Endothelial cell of umbilical vein (primary cell): ENCODE measurements around the gene AKAP5. TPM values are rescaled to one million over a fixed set of nuclear protein-coding genes. Genes with fewer than 3 reads are reported as not detected.

Experiments
- BruUV-seq: library from RNA; stranded (reverse); fragments of 400-500 nt; replicated peaks from 2 replicates; lab custom pipeline; 2021; lab: Mats Ljungman, UMichigan
- CTCF ChIA-PET: fragments of 300-600, 350-600 bp; sonication (Branson Sonifier 250); formaldehyde crosslinking; loops from one replicate; lab custom pipeline; 2021; ENCODE audit warnings: antibody characterized with exemption, inconsistent platforms; lab: Charles Lee
- POLR2A ChIA-PET: fragments of 300-600, 350-600 bp; sonication (Branson Sonifier 250); formaldehyde crosslinking; loops from one replicate; lab custom pipeline; 2021; ENCODE audit warnings: antibody characterized with exemption, inconsistent platforms; lab: Charles Lee
- DNase-seq: peaks from one replicate; pipeline ENCODE4 v3.0.0-alpha.2; 2011; ENCODE audit warnings: low read depth, low spot score
- FAIRE-seq: peaks from 2 replicates; lab custom pipeline; 2011; peaks lifted over from hg19 to GRCh38; lab: Jason Lieb, UNC
- H2AFZ ChIP-seq: 2 replicates; pipeline ENCODE4 v1.6.0; 2012; ENCODE audit warnings: low read depth, low read length, control low read depth, inconsistent platforms
- H3K27ac ChIP-seq: 2 replicates; pipeline ENCODE4 v1.5.1; 2011; ENCODE audit warnings: low read depth, mild to moderate bottlenecking, control low read depth, low read length, moderate library complexity; ENCODE audit not compliant: insufficient read depth
- H3K27me3 ChIP-seq, 2 experiments: 2 replicates each; pipeline versions ENCODE4 v1.6.0 to v1.6.1; 2011; ENCODE audit warnings: low read length in 2 of 2, mixed read lengths in 1 of 2; ENCODE audit not compliant: control insufficient read depth in 2 of 2, insufficient read depth in 2 of 2
- H3K36me3 ChIP-seq, 2 experiments: 2 replicates in 1 of 2; 3 replicates in 1 of 2; pipeline ENCODE4 v1.5.1; 2011; ENCODE audit warnings: low read length in 2 of 2, mild to moderate bottlenecking in 1 of 2, moderate library complexity in 1 of 2; ENCODE audit not compliant: control insufficient read depth in 2 of 2, insufficient read depth in 2 of 2; ENCODE audit errors: extremely low read depth in 1 of 2
- H3K4me1 ChIP-seq: 3 replicates; pipeline ENCODE4 v1.5.1; 2011; ENCODE audit warnings: mild to moderate bottlenecking, low read length; ENCODE audit not compliant: control insufficient read depth, insufficient read depth; ENCODE audit errors: extremely low read depth
- H3K4me2 ChIP-seq: 2 replicates; pipeline ENCODE4 v1.6.1; 2011; ENCODE audit warnings: low read length, control low read depth, mixed read lengths; ENCODE audit not compliant: insufficient read depth
- H3K4me3 ChIP-seq, 3 experiments: fragments of 200-600 bp in 1 of 3; sonication (generic), shearing (Covaris generic) in 1 of 3; replicated peaks in 1 of 3; 2 replicates each; pipeline ENCODE4 v1.5.1; 2011 to 2016; ENCODE audit warnings: control low read depth in 3 of 3, low read length in 3 of 3, mild to moderate bottlenecking in 2 of 3, inconsistent platforms in 1 of 3, low read depth in 1 of 3, moderate library complexity in 1 of 3; ENCODE audit not compliant: insufficient read depth in 1 of 3
- H3K79me2 ChIP-seq: 2 replicates; pipeline ENCODE4 v1.6.0; 2012; ENCODE audit warnings: low read length, inconsistent platforms; ENCODE audit not compliant: control insufficient read depth, insufficient read depth
- H3K9ac ChIP-seq: replicated peaks from 2 replicates; pipeline ENCODE3; 2011; ENCODE audit warnings: low read length, control low read depth; ENCODE audit not compliant: insufficient read depth; ENCODE audit errors: extremely low read depth
- H3K9me1 ChIP-seq: replicated peaks from 3 replicates; pipeline ENCODE4 v1.6.0; 2011; ENCODE audit warnings: mild to moderate bottlenecking, low read length; ENCODE audit not compliant: control insufficient read depth, insufficient read depth; ENCODE audit errors: extremely low read depth
- H3K9me3 ChIP-seq: replicated peaks from 2 replicates; pipeline ENCODE4 v1.5.1; 2012; ENCODE audit warnings: low read length, inconsistent platforms; ENCODE audit not compliant: control insufficient read depth, insufficient read depth
- H4K20me1 ChIP-seq: replicated peaks from 2 replicates; pipeline ENCODE3; 2011; ENCODE audit warnings: mild to moderate bottlenecking, low read length; ENCODE audit not compliant: control insufficient read depth, insufficient read depth; ENCODE audit errors: extremely low read depth
- EZH2 ChIP-seq: IDR thresholded peaks from 2 replicates; pipeline ENCODE4 v1.6.1; 2012; ENCODE audit warnings: borderline replicate concordance, low read depth, mild to moderate bottlenecking, moderate library complexity, low read length, inconsistent platforms; ENCODE audit not compliant: severe bottlenecking
- FOS ChIP-seq: IDR thresholded peaks from 2 replicates; pipeline ENCODE4 v1.6.1; 2011; ENCODE audit warnings: mild to moderate bottlenecking, low read length, moderate library complexity, borderline replicate concordance; ENCODE audit not compliant: insufficient read depth
- GATA2 ChIP-seq: IDR thresholded peaks from 2 replicates; pipeline ENCODE4 v1.7.0; 2011; ENCODE audit warnings: low read depth, mild to moderate bottlenecking, moderate library complexity, mixed read lengths, low read length; ENCODE audit not compliant: insufficient read length, insufficient read depth
- JUN ChIP-seq: IDR thresholded peaks from 2 replicates; pipeline ENCODE4 v1.6.1; 2011; ENCODE audit warnings: borderline replicate concordance, low read depth; ENCODE audit not compliant: insufficient read length, insufficient read depth
- MAX ChIP-seq: IDR thresholded peaks from 2 replicates; pipeline ENCODE4 v1.6.1; 2011; ENCODE audit not compliant: insufficient read depth, insufficient read length
- MYC ChIP-seq: IDR thresholded peaks from one replicate; pipeline ENCODE4 v1.6.1; 2011; ENCODE audit warnings: mild to moderate bottlenecking, low read depth, low read length
- POLR2A ChIP-seq: IDR thresholded peaks from 2 replicates; pipeline ENCODE4 v1.6.1; 2012; ENCODE audit warnings: low read depth, mild to moderate bottlenecking, control low read depth, low read length
- POLR2AphosphoS5 ChIP-seq: IDR thresholded peaks from 2 replicates; pipeline ENCODE4 v1.6.1; 2012; ENCODE audit warnings: low read depth, mild to moderate bottlenecking, control low read depth, low read length, moderate library complexity; ENCODE audit not compliant: insufficient read depth
- dilution Hi-C: fragments of 300-500 bp; cut with MboI; formaldehyde crosslinking; loops from one replicate; pipeline ENCODE4 v1.15.0; 2019; ENCODE audit warnings: low sequenced_read_pairs; ENCODE audit not compliant: extremely low pct_ligation_motif_present
- intact Hi-C: fragments of 100-400 bp; cut with micrococcal nuclease; formaldehyde crosslinking; loops from one replicate; pipeline ENCODE4 v1.10.0; 2022
- polyA plus RNA-seq, 4 experiments: library from polyadenylated mRNA; depleted of rRNA in 3 of 4; stranded (reverse) in 3 of 4; unstranded in 1 of 4; fragments of >200 nt; gene quantifications; 2 replicates each; pipeline versions ENCODE4 v1.2.1 to v1.2.3, GENCODE V29; 2011 to 2012; ENCODE audit warnings: missing spikeins in 1 of 4
- total RNA-seq: library from RNA; stranded (reverse); gene quantifications from 2 replicates; pipeline ENCODE4 v1.2.3, GENCODE V29; 2021
- TF ChIP-seq, protein P1 (sequence below), 2 donors: IDR thresholded peaks; 1 replicate in 1 of 2; 2 replicates in 1 of 2; pipeline ENCODE4 v1.5.1; 2011; ENCODE audit warnings: low read length in 2 of 2, mild to moderate bottlenecking in 2 of 2, moderate library complexity in 2 of 2, control low read depth in 1 of 2, inconsistent platforms in 1 of 2, low read depth in 1 of 2; ENCODE audit not compliant: insufficient read depth in 1 of 2; ENCODE audit errors: extremely low read depth in 1 of 2

Gene AKAP5
- total and polyA plus RNA-seq, 2 donors (not counting 3 experiments of a cell fraction or from before 2014, with no cell fraction given), result 0.10 to 0.75 TPM

DNA sequence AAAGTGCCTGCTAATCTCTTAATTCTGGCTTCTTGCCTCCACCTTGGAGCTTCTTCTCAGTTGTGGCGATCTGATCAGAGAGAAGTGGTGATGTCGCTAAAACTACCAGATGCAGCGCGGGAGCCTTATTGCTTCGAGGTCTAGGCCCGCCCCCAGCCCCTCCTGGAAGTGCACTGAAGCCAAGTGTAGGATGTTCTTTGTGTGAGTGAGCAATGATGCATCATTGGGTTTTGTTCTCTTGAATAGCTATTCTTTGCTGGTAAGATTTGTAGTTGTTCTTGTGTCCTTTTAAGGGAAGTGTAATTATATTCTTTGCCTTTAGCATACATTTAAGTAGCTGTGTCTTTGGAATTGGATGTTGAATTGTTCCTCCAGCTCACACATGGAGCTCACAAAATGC, 41.3 kb upstream of the AKAP5 start:
- TF ChIP-seq MAX (no peak), MYC (no peak), FOS (no peak), GATA2 (no peak), EZH2 (no peak), POLR2AphosphoS5 (no peak), JUN (no peak), POLR2A (no peak)
- TF ChIP-seq, protein P1, sequence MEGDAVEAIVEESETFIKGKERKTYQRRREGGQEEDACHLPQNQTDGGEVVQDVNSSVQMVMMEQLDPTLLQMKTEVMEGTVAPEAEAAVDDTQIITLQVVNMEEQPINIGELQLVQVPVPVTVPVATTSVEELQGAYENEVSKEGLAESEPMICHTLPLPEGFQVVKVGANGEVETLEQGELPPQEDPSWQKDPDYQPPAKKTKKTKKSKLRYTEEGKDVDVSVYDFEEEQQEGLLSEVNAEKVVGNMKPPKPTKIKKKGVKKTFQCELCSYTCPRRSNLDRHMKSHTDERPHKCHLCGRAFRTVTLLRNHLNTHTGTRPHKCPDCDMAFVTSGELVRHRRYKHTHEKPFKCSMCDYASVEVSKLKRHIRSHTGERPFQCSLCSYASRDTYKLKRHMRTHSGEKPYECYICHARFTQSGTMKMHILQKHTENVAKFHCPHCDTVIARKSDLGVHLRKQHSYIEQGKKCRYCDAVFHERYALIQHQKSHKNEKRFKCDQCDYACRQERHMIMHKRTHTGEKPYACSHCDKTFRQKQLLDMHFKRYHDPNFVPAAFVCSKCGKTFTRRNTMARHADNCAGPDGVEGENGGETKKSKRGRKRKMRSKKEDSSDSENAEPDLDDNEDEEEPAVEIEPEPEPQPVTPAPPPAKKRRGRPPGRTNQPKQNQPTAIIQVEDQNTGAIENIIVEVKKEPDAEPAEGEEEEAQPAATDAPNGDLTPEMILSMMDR (IDR thresholded peaks at IDR 0.05; ENCODE audit: extremely low read depth in 1 of 2, insufficient read depth in 1 of 2, low read depth in 1 of 2, low read length in 2 of 2), result no peak
- H3K4me2 ChIP-seq, result no peak overlapping the region
- H3K4me3 ChIP-seq, result no peak overlapping the region
- H3K9me3 ChIP-seq, result no peaks in the 10 kb centered on the region
- H2AFZ ChIP-seq, result no peak overlapping the region
- no peak overlapping the region for H3K27ac ChIP-seq
- H4K20me1 ChIP-seq, result no peaks in the 10 kb centered on the region
- no peaks in the 10 kb centered on the region for H3K4me1 ChIP-seq
- H3K79me2 ChIP-seq, result no peaks in the 10 kb centered on the region
- dilution Hi-C loops, result no loop called here
- no peaks in the 10 kb centered on the region for H3K9me1 ChIP-seq
- no peak overlapping the region for H3K9ac ChIP-seq
- POLR2A ChIA-PET, result interaction anchor here (0.6 kb wide), 2 partner anchors 9 to 80 kb away, joined by 3 to 6 read pairs; no protein-coding TSS in a partner anchor
- H3K36me3 ChIP-seq, result peaks cover 0 to 13% of the 10 kb centered on the region in 2 experiments
- DNase-seq (no peak), FAIRE-seq (no peak)
- BruUV-seq, result no TSS peak
- intact Hi-C loops, result no loop called here
- CTCF ChIA-PET, result interaction anchor here (1.5 to 2.6 kb wide), 4 partner anchors 9 to 80 kb away, joined by 4 to 9 read pairs (median 6); no protein-coding TSS in a partner anchor
- H3K27me3 ChIP-seq, result no peaks in the 10 kb centered on the region
